ENCODE data around the gene ATP1A4.

The ATP1A4 gene

GRCh38 chr1:160148121-160148520, 3.3 kb upstream of the ATP1A4 start:
- no peak for DNase-seq

DNA sequence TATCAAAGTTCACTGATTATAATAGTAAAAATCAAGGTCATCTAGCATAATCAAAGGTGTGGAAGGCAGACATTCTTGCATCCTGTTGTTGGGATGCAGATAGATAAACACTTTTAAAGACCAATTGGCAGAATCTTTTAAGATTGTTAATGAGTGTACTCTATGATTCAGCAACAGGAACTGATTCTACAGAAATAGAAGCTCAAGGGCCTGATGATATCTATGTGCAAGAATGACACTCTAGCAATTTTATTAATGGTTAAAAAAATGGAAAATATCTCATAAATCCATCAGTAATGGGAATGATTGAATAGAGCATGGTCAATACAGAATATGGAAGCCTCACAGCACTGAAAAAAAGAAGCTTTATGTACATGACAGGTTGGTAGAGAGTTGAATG, 2.2 kb upstream of the ATP1A4 start:
- DNase-seq, result no peak

GRCh38 chr1:160149716-160150115, 1.7 kb upstream of the ATP1A4 start:
- no peak for DNase-seq

DNA sequence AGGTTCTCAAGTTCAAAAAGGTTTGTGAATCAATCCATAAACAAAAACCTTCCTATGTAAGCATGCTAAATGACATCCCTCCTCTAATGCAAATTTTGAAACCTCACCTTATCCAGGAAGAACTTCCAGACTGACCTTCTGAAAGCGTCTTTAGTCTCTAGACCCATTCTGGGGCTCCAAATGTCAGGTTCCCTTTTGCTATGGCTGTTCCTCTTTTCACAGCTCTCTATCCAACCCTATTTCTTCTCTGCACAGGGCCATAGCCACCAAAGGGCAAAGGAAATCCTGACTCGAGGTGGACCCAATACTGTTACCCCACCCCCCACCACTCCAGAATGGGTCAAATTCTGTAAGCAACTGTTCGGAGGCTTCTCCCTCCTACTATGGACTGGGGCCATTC, 3.4 kb downstream of the ATP1A4 start:
- no peak for DNase-seq

- DNase-seq, result no peak
These were observed 5.0 kb downstream of the ATP1A4 start for GRCh38 chr1:160156361-160156760.

GRCh38 chr1:160157174-160157573, 5.8 kb downstream of the ATP1A4 start:
- no peak for DNase-seq

DNA sequence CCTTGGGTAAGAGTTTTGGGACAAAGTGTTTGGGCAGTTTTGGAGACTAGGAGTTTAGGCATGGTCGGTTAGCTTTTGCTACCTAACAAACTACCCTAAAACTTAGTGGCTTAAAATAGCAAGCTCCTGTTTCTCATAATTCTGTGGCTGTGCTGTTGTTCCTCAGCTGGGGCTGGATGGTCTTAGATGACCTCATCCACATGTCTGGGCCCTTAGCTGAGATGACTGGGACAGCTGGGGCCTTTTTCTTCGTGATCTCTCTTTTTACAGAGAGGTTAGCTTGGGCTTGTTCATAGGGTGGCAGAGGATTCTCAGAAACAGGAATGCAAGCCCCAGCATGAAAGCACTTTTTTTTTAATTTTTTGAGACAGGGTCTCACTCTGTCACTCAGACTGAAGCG, 6.6 kb downstream of the ATP1A4 start:
- DNase-seq, result no peak

DNA sequence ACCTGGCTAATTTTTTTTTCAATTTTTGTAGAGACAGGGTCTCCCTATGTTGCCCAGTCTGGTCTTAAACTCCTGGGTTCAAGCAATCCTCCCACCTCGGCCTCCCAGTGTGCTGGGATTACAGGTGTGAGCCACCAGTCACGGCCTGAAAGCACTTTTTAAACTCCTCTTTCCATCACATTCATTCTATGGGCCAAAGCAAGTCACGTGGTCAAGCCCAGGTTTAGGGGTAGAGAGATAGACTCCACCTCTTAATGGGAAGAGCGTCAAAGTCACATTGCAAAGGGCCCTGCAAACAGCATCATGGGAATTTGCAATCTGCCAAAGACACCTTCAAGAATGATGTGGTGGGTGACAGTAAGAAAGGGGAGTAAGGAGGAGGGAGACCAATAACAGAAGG, 7.1 kb downstream of the ATP1A4 start:
- no peak for DNase-seq

- no peak for DNase-seq
These were observed 8.4 kb downstream of the ATP1A4 start for GRCh38 chr1:160159846-160160245.

DNA sequence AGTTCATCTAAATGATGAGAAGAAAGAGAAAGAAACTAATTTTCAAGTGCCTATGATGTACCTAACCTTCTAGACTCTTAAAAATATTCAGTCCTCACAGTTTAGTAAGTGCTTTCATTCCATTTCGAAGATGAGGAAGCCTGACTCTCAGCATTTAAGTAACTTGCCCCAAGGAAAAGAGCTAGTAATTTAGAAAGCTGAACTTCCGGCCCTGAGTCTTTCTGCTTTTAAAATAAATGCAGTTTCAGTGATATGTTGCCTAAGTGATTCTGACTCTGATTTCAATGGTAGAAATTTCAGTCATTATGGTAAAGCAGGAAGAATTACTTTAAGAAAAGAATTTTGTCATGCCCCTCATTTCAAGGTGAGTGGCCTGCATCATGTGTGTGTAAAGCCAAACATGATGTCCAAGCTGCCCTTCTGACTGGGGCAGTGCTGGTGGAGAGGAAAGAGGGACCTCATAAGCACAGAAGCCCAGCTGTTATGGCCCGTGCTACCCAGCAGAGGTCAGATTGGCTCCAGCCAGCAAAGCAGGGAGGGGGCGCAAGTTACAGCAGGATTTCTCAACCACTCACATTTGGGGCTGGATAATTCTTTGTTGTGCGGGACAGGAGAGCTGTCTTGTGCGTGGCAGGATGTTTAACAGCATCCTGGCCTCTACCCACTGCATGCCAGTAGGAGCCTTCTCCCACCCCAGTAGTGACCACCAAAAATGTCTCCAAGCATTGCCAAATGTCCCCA, 10.7 kb downstream of the ATP1A4 start:
- DNase-seq, result peak; percentile 34

DNA sequence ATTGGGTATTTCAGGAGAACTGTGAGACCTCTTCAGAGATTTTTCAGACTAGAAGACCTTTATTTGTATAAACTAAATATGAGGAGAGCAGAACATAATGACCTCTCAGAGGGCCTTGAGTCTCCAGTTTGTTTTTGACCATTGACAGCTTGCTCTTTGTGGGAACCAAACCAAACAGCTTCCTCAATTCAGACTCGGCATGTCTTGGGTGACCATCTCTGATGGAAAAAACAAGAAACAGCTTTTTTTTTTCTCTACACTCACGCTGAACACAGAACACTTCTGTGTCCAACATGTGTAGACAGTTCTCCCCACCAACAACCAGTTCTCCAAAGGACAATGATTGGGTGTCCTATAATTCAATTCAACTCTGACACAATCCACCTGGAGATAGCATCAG, 11.5 kb downstream of the ATP1A4 start:
- DNase-seq, result no peak

GRCh38 chr1:160163615-160164014, 12.2 kb downstream of the ATP1A4 start:
- no peak for DNase-seq

GRCh38 chr1:160164121-160164520, 12.7 kb downstream of the ATP1A4 start:
- DNase-seq, result no peak

- DNase-seq, result no peak
These were observed 14.9 kb downstream of the ATP1A4 start for GRCh38 chr1:160166166-160166868.

DNA sequence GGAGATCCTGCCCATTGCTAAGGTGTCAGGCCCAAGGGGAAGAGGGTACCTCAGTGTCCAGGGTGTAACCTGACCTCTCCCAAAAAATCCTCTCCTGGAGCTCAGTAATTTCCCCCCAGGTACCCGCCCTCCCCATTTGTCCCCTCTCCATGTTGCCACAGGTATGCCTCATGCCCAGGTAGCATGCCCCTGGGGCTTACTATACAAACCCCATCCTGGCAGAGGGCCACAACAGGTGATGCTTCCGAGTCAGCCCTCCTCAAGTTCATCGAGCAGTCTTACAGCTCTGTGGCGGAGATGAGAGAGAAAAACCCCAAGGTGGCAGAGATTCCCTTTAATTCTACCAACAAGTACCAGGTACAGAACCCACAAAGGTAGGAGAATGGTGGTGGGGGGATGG, 15.7 kb downstream of the ATP1A4 start:
- DNase-seq, result no peak

GRCh38 chr1:160167580-160167979, 16.2 kb downstream of the ATP1A4 start:
- peak; percentile 21 for DNase-seq

- no peak for DNase-seq
These were observed 16.6 kb downstream of the ATP1A4 start for GRCh38 chr1:160168016-160168415.

DNA sequence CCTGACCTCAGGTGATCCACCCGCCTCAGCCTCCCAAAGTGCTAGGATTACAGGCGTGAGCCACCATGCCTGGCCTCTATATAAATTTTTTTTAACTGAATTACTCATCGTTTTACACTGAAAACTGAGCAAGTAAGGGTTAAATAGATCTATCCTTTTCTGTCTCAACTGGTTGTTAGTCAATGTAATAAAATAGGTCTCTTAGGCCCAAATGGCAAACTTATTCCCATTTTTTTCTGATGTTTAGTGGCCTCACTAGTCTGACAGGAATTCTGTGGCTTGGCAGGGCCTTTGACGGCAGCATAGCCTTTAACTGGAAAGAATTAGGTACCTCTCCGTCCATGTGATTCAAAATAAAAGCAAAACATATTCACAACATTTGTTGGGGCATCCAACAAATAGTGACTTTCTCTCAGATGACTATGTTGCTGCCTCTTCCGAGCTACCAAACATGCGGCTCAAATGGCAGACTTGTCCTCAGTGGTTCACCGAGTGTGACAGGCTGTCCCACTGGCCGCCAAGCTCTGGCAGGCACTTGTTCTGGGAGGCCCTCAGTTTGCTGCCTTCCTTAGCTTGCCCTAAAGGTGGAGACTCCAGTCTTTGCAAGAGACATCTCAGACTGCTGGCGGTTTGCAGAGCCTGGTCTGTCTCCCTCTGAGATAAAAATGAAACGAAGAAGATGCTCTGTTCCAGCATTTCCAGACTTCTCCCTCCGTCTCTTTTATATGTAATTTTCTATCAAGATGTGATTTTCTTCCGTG, 17.4 kb downstream of the ATP1A4 start:
- DNase-seq, result no peak

DNA sequence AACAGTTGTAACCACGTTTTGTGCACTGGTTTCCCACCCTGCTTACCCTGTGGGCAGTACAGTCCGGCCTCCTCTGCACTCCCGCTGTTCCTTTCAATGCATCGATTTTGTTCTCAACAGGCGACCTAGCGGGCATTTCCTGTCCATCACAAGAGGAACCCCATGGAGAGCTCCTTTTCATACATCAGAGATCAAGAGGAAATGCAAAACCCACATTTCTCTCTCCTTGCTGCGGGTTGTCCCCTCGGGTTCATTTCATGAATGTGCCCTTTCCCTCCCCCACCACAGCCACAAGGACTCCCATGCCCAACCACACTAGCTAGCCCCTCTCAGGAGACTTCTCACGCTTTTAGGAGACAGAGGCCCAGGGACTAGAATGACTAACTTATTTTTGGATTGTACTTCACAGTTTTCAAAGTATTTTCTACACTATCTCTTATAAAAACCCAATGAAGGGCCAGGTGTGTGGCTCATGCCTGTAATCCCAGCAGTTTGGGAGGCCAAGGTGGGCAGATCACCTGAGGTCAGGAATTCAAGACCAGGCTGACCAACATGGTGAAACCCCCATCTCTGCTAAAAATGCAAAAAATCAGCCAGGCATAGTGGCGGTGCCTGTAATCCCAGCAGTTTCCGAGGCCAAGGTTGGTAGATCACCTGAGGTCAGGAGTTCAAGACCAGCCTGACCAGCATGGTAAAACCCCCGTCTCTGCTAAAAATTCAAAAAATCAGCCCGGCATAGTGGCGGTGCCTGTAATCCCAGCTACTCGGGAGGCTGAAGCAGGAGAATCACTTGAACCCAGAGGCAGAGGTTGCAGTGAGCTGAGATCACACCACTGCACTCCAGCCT, 18.4 kb downstream of the ATP1A4 start:
- DNase-seq, result peak; percentile 47

DNA sequence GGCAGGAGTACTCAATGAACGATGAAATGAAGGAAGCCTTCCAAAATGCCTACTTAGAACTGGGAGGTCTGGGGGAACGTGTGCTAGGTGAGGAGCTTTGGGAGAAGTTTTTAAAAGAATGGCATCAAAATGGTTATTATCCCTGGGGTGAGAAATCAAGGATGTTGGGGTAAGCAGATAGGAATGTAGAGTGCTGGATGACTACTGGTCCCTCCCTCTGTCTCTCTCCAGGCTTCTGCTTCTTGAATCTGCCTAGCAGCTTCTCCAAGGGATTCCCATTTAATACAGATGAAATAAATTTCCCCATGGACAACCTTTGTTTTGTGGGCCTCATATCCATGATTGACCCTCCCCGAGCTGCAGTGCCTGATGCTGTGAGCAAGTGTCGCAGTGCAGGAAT, 20.0 kb downstream of the ATP1A4 start:
- DNase-seq, result no peak

DNA sequence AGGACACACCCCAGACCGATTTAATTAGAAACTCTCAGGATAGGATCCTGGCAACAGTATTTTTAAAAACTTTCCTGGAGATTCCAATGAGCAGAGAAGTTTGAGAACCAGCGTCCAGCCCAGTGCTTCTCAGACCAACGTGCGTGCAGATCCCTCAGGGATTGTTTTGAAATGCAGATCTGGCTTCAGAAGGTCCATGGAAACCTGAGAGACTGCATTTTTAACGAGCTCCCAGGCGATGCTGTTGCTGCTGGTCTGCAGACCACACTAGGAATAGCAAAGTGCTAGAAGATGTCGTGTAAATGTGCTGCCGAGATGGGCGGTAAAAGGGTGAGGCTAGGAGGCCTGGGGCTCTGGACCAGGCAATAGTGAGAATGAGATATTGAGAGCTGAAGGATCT, 20.6 kb downstream of the ATP1A4 start:
- no peak for DNase-seq

- no peak for DNase-seq
These were observed 25.8 kb downstream of the ATP1A4 start for GRCh38 chr1:160177231-160177630.

DNA sequence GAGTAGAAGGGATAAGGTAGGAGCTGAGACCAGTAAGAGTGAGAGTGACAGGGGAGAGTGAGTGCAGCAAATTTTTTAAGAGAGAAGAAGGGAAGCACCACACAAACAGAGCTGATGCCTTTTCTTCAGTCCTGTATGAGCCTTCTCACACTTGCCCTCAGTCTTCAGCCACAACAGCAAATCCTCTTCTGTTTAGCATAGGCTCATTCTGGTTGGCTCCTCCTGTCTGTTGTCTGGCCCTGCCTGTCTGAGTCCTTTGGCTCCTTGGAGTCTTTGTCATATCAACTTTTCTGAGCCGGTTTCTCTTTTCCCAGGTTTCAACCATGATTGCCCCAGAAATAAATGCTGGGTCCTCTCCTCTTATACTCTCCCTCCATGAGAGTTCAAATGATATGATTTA, 26.3 kb downstream of the ATP1A4 start:
- DNase-seq, result no peak

Measured in activated CD4-positive, alpha-beta T cell treated with anti-CD3 and anti-CD28 coated beads, Interleukin-10, Interleukin-2, amounts not matched to agents 100 ng/mL and 50 ng/mL, durations not matched to agents 16 hours and 8 hours (primary cell).